ENCODE measurements around the gene CDH13.

The CDH13 gene

DNA sequence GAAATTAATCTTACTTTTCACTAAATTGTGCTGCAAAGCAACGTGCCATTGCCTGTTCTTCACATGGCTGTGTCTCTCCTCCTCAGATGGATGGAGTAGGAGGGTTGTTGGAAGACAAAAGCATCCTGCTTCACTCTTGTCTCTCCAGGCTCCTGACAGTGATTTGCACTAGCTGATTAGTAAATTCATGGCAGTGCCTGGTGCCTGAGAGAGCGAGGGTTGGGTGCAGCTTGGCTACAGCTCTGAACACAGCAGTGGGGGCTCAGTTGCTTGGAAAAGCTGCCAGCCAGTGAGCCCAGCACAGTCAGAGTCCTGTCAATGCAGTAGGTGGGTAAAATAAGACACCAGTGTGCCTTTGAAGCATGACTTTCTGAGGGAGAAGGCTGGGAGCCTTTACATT lies 37.4 kb downstream of the CDH13 start:
- H3K4me3 ChIP-seq (replicated peaks; ENCODE audit: low read depth, low read length): no peak overlapping the region
- no peak for DNase-seq (ENCODE audit: low read depth)
- TF ChIP-seq, protein P1, sequence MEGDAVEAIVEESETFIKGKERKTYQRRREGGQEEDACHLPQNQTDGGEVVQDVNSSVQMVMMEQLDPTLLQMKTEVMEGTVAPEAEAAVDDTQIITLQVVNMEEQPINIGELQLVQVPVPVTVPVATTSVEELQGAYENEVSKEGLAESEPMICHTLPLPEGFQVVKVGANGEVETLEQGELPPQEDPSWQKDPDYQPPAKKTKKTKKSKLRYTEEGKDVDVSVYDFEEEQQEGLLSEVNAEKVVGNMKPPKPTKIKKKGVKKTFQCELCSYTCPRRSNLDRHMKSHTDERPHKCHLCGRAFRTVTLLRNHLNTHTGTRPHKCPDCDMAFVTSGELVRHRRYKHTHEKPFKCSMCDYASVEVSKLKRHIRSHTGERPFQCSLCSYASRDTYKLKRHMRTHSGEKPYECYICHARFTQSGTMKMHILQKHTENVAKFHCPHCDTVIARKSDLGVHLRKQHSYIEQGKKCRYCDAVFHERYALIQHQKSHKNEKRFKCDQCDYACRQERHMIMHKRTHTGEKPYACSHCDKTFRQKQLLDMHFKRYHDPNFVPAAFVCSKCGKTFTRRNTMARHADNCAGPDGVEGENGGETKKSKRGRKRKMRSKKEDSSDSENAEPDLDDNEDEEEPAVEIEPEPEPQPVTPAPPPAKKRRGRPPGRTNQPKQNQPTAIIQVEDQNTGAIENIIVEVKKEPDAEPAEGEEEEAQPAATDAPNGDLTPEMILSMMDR (IDR thresholded peaks at IDR 0.05; ENCODE audit: low read length, missing control alignments): no peak

DNA sequence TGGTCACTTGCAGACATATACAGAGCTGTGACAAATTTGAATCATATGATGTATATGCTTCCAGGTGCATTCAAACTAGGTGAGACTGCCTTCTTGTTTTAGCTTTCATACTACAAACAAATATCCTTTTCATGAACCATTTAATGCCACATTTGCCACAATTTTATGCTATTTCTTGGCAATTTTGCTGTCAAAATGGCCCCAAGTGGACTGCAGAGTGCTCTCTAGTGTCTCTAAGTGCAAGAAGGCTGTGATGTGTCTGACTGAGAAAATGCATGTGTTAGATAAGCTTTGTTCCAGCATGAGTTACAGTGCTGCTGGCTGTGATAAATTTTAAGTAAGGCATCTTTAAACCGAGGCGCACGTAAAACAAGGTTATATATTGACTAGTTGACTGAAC lies 38.3 kb downstream of the CDH13 start:
- TF ChIP-seq, protein P1 (IDR thresholded peaks at IDR 0.05; ENCODE audit: low read length, missing control alignments): no peak
- no peak overlapping the region for H3K4me3 ChIP-seq (replicated peaks; ENCODE audit: low read depth, low read length)
- no peak for DNase-seq (ENCODE audit: low read depth)

DNA sequence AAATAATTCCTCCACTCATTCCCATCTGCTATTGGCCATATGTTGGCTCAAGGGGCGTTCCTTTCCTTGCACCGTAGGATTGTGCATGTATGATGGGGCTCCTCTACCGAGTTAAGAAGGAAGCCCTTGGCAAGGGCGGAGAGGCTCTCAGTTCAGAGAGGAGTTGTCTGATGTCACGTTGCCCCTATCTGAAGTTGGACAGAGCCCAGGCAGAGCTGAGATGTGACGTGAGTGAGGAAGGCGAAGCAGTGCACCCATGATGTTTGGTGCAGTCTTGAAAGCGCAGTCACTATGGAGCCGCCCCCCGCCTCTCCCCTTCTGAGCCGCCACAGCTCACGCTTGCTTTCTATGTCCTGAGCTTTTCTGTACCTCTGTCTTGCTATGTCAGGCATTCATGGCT lies 40.7 kb downstream of the CDH13 start:
- DNase-seq (ENCODE audit: low read depth): no peak
- TF ChIP-seq, protein P1 (IDR thresholded peaks at IDR 0.05; ENCODE audit: low read length, missing control alignments): no peak
- H3K4me3 ChIP-seq (replicated peaks; ENCODE audit: low read depth, low read length): no peak overlapping the region

DNA sequence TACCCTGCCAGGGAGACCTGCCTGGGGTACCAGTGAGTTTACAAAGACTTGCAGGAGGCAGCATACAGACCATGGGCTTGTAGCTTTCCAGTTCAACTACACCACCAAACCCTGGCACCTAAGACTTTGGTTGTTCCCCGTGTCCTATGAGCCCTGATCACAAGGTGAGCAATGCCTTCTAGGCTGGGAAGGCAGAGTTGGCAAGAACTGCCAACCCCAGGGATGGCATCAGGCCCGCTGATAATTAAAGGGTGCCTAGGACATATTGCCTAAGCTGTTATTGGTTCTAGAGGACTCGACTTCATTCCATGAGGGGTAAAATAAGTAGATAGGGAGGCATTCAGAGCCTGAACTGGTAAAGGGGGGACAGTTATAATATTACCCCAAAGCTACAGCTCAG lies 41.3 kb downstream of the CDH13 start:
- no peak overlapping the region for H3K4me3 ChIP-seq (replicated peaks; ENCODE audit: low read depth, low read length)
- no peak for DNase-seq (ENCODE audit: low read depth)
- TF ChIP-seq, protein P1 (IDR thresholded peaks at IDR 0.05; ENCODE audit: low read length, missing control alignments): no peak

DNA sequence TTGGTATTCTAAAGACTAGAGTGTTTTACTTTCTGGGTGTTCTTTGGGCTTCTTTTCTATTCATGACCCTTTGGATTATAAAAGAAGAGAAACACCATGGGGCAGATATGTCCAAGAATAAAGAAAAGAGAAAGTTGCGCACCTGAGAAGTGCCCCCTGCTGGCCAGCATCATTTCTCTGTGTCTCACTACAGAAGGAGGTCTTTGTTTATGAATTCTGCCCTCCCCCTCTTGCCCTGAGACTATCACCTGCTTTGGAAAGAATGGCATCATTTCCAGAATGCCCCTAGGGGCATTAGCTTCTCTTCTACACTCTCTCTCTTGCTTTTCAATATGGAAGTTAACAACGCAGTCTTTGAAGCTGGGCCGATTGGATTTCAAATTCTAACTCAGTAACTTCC lies 45.0 kb downstream of the CDH13 start:
- DNase-seq (ENCODE audit: low read depth): no peak
- TF ChIP-seq, protein P1 (IDR thresholded peaks at IDR 0.05; ENCODE audit: low read length, missing control alignments): peak; percentile 28
- no peak overlapping the region for H3K4me3 ChIP-seq (replicated peaks; ENCODE audit: low read depth, low read length)

DNA sequence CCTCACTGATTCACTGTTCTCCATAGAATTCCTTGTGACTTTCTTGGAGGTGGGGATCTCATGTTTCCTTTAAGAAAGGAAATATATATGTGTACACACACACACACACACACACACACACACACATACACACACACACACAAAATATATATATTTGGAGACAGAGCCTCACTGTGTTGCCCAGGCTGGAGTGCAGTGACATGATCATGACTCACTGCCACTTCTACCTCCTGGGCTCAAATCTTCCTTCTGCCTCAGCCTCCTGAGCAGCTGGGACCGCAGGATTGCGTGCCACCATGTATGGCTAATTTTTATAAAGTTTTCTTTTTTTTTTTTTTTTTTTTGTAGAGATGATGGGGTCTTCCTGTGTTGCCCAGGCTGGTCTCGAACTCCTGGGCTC lies 45.9 kb downstream of the CDH13 start:
- TF ChIP-seq, protein P1 (IDR thresholded peaks at IDR 0.05; ENCODE audit: low read length, missing control alignments): no peak
- no peak overlapping the region for H3K4me3 ChIP-seq (replicated peaks; ENCODE audit: low read depth, low read length)
- DNase-seq (ENCODE audit: low read depth): no peak

DNA sequence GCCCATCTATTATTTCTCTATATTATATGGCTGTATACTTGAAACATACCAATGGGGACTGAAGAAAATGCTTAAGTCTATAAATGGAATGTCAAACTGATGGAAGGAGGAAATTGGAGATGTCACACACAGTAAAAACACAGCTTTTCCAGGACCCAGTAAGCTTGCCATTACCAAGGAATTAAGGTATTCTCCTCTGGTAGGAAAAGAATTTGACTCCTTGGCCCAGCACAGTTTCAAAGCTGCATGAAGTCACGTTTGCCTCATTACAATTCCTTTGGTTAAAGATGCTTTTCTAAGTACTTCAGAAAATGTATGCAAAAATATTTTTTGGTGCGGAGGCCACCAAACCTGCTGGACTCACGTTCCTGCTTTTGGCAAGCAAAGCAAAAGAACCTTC lies 48.5 kb downstream of the CDH13 start:
- TF ChIP-seq, protein P1 (IDR thresholded peaks at IDR 0.05; ENCODE audit: low read length, missing control alignments): no peak
- H3K4me3 ChIP-seq (replicated peaks; ENCODE audit: low read depth, low read length): no peak overlapping the region
- DNase-seq (ENCODE audit: low read depth): no peak

Data from fibroblast of pulmonary artery (primary cell).